HEK293 (cell line): ENCODE measurements around the gene SLAIN2.

Experiments
- CTCF ChIA-PET: fragments of 350-600 bp; formaldehyde crosslinking; extraction: SDS; loops from one replicate; lab custom pipeline; 2021; ENCODE audit warnings: antibody characterized with exemption; lab: Yijun Ruan, JAX
- POLR2A ChIA-PET: fragments of 300-600 bp; formaldehyde crosslinking; extraction: SDS; loops from one replicate; lab custom pipeline; 2020; ENCODE audit warnings: antibody characterized with exemption, inconsistent platforms; lab: Yijun Ruan, JAX
- H3K27ac ChIP-seq: fragments of 200-500 bp; sonication (Bioruptor generic); 2 replicates; pipeline ENCODE4 v1.5.1; 2014; ENCODE audit warnings: low read depth, low read length, control low read depth, inconsistent platforms; ENCODE audit errors: extremely low read depth
- H3K36me3 ChIP-seq, 2 experiments: fragments of 200-500 bp in 1 of 2; sonication (Bioruptor generic) in 1 of 2; 1 replicate in 1 of 2; 2 replicates in 1 of 2; pipeline ENCODE4 v1.5.1; 2014 to 2017; ENCODE audit warnings: inconsistent platforms in 2 of 2, low read length in 2 of 2; ENCODE audit not compliant: control insufficient read depth in 2 of 2, insufficient read depth in 1 of 2
- H3K4me1 ChIP-seq: fragments of 200-500 bp; sonication (Bioruptor generic); 2 replicates; pipeline ENCODE4 v1.5.1; 2014; ENCODE audit warnings: mild to moderate bottlenecking, low read length, inconsistent platforms; ENCODE audit not compliant: control insufficient read depth, insufficient read depth
- H3K4me3 ChIP-seq: 2 replicates; pipeline ENCODE4 v1.5.1; 2011; ENCODE audit warnings: low read depth, mild to moderate bottlenecking, control low read depth, low read length, moderate library complexity
- H3K9me3 ChIP-seq: fragments of 200-500 bp; sonication (Bioruptor generic); 2 replicates; pipeline ENCODE4 v1.5.1; 2014; ENCODE audit warnings: low read depth, low read length, inconsistent platforms; ENCODE audit not compliant: control insufficient read depth, insufficient read depth
- AEBP2 ChIP-seq: fragments of 450-650 bp; formaldehyde crosslinking; IDR thresholded peaks from 2 replicates; pipeline ENCODE4 v1.5.1; 2016; ENCODE audit warnings: missing biosample characterization, missing genetic modification characterization, borderline replicate concordance
- GFI1B ChIP-seq: fragments of 450-650 bp; formaldehyde crosslinking; IDR thresholded peaks from 2 replicates; pipeline ENCODE4 v1.5.1; 2016; ENCODE audit warnings: missing biosample characterization, missing genetic modification characterization
- OSR2 ChIP-seq: fragments of 450-650 bp; formaldehyde crosslinking; IDR thresholded peaks from 2 replicates; pipeline ENCODE4 v1.5.1; 2016; ENCODE audit warnings: missing biosample characterization, missing genetic modification characterization
- OVOL3 ChIP-seq: fragments of 450-650 bp; formaldehyde crosslinking; IDR thresholded peaks from 2 replicates; pipeline ENCODE4 v1.5.1; 2016; ENCODE audit warnings: missing biosample characterization, missing genetic modification characterization
- SETDB1 ChIP-seq: IDR thresholded peaks from one replicate; pipeline ENCODE4 v1.6.1; 2017; ENCODE audit warnings: mild to moderate bottlenecking, low read length, moderate library complexity, mixed read lengths; ENCODE audit not compliant: insufficient read length
- TRIM28 ChIP-seq: IDR thresholded peaks from 2 replicates; pipeline ENCODE4 v1.6.1; 2011; ENCODE audit warnings: low read length, control low read depth, borderline replicate concordance
- ZBTB48 ChIP-seq: fragments of 450-650 bp; formaldehyde crosslinking; IDR thresholded peaks from 2 replicates; pipeline ENCODE4 v1.5.1; 2016; ENCODE audit warnings: missing biosample characterization, missing genetic modification characterization
- ZEB2 ChIP-seq: fragments of 450-650 bp; formaldehyde crosslinking; IDR thresholded peaks from 2 replicates; pipeline ENCODE4 v1.5.1; 2016; ENCODE audit warnings: missing biosample characterization, missing genetic modification characterization
- ZNF138 ChIP-seq: fragments of 450-650 bp; formaldehyde crosslinking; IDR thresholded peaks from 2 replicates; pipeline ENCODE4 v1.5.1; 2016; ENCODE audit warnings: missing biosample characterization, missing genetic modification characterization, borderline replicate concordance
- ZNF426 ChIP-seq: fragments of 450-650 bp; formaldehyde crosslinking; IDR thresholded peaks from 2 replicates; pipeline ENCODE4 v1.5.1; 2017; ENCODE audit warnings: missing biosample characterization, missing genetic modification characterization, mild to moderate bottlenecking, inconsistent platforms, moderate library complexity
- ZNF449 ChIP-seq: fragments of 450-650 bp; formaldehyde crosslinking; IDR thresholded peaks from 2 replicates; pipeline ENCODE4 v1.5.1; 2017; ENCODE audit warnings: missing biosample characterization, mild to moderate bottlenecking, missing genetic modification characterization, moderate library complexity
- ZNF473 ChIP-seq: fragments of 450-650 bp; formaldehyde crosslinking; IDR thresholded peaks from 2 replicates; pipeline ENCODE4 v1.5.1; 2017; ENCODE audit warnings: missing biosample characterization, missing genetic modification characterization
- ZNF513 ChIP-seq: fragments of 450-650 bp; IDR thresholded peaks from 2 replicates; pipeline ENCODE4 v1.5.1; 2018; ENCODE audit warnings: missing biosample characterization, missing genetic modification characterization
- ZNF610 ChIP-seq: fragments of 450-650 bp; formaldehyde crosslinking; IDR thresholded peaks from 2 replicates; pipeline ENCODE4 v1.5.1; 2016; ENCODE audit warnings: missing biosample characterization, missing genetic modification characterization, borderline replicate concordance
- ZNF639 ChIP-seq: fragments of 450-650 bp; formaldehyde crosslinking; IDR thresholded peaks from 2 replicates; pipeline ENCODE4 v1.5.1; 2016; ENCODE audit warnings: missing biosample characterization, missing genetic modification characterization
- ZNF658 ChIP-seq: fragments of 450-650 bp; formaldehyde crosslinking; IDR thresholded peaks from 2 replicates; pipeline ENCODE4; 2016; ENCODE audit warnings: missing biosample characterization, missing genetic modification characterization
- ZNF664 ChIP-seq: fragments of 450-650 bp; formaldehyde crosslinking; IDR thresholded peaks from 2 replicates; pipeline ENCODE4 v1.5.1; 2016; ENCODE audit warnings: missing biosample characterization, missing genetic modification characterization
- ZNF830 ChIP-seq: fragments of 450-650 bp; IDR thresholded peaks from 2 replicates; pipeline ENCODE4 v1.5.0; 2018; ENCODE audit warnings: missing biosample characterization, missing genetic modification characterization, low read depth, mild to moderate bottlenecking, moderate library complexity

The SLAIN2 gene

GRCh38 chr4:48334900-48335384, 6.4 kb upstream of the SLAIN2 start (continued):
- TF ChIP-seq ZBTB48 (tag by site-specific recombination) = 0 out of 2 replicates have a peak, but pooled peaks have one; percentile 28
- peak; percentile 33; the same call in 1 of the 2 replicates for TF ChIP-seq OSR2 (tag by site-specific recombination)
- TF ChIP-seq TRIM28 = no peak

GRCh38 chr4:48336146-48336870, 5.0 kb upstream of the SLAIN2 start:
- Histone ChIP-seq H3K4me3 (no peak overlapping the region), H3K9me3 (no peaks in the 10 kb centered on the region), H3K4me1 (no peaks in the 10 kb centered on the region), H3K27ac (no peak overlapping the region), H3K36me3 (no peaks in the 10 kb centered on the region)
- TF ChIP-seq ZNF830 (tag by site-specific recombination) = no peak
- no peak for TF ChIP-seq ZNF610 (tag by site-specific recombination)
- TF ChIP-seq ZNF658 (tag by site-specific recombination) = no peak
- TF ChIP-seq ZNF473 (tag by site-specific recombination) = no peak
- TF ChIP-seq ZNF138 (tag by site-specific recombination) = no peak
- no peak for TF ChIP-seq ZNF513 (tag by site-specific recombination)
- TF ChIP-seq ZNF426 (tag by site-specific recombination) = no peak
- no peak for TF ChIP-seq ZNF449
- TF ChIP-seq OVOL3 (tag by site-specific recombination) = no peak
- TF ChIP-seq ZNF664 (tag by site-specific recombination) = no peak
- no peak for TF ChIP-seq ZNF639 (tag by site-specific recombination)
- no peak for TF ChIP-seq ZEB2 (tag by site-specific recombination)
- TF ChIP-seq SETDB1 = no peak
- no peak for TF ChIP-seq GFI1B (tag by site-specific recombination)
- TF ChIP-seq AEBP2 (tag by site-specific recombination) = no peak
- ChIA-PET CTCF (interaction anchor here (0.7 kb wide), 1 partner anchor 8 kb away, joined by 4 read pairs; no protein-coding TSS in a partner anchor), POLR2A (no interaction called here)
